GM19023 (cell line): Measurements from ENCODE around the gene XYLT1.

Experiments used
- ATAC-seq: cut with Tn5 transposase; IDR thresholded peaks from one replicate; pipeline ENCODE4 v1.9.1; 2021; ENCODE audit warnings: mild to moderate bottlenecking, moderate library complexity; ENCODE audit not compliant: unreplicated experiment

Gene XYLT1

DNA sequence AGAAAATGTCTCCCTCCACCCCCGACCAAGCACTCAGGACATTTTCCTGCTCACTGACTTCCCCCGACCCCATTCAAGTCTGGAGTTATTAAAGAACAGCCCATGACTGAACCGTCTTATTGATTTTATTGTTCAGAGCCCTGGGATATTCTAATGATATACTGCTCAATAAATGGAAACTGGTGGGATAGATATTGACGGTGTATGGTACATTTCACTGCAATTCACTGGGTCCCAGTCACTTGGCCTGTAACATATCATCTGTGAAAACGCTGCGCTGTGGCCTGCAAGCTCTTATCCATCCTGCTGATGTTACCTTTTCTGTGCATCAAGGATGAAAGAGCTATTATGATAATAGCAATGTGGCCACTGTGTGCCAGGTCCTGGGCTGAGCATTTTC lies 258.2 kb downstream of the XYLT1 start:
- ATAC-seq = no peak

DNA sequence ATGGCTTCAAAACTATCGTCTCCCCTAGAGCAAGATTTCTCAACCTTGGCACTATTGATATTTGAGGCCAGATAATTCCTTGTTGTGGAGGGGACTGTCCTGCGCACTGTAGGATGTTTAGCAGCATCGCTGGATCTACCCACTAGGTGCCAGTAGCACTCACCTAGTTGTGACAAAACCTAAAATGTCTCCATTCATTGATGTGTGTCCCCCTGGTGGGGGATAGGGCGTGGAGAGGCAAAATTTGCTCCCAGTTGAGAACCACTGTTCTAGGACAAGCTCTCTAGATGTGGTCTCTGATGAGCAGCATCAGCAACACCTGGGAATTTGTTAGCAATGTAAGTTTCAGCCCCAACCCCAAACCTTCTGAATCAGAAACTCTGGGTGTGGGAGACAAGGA lies 259.0 kb downstream of the XYLT1 start:
- no peak for ATAC-seq

DNA sequence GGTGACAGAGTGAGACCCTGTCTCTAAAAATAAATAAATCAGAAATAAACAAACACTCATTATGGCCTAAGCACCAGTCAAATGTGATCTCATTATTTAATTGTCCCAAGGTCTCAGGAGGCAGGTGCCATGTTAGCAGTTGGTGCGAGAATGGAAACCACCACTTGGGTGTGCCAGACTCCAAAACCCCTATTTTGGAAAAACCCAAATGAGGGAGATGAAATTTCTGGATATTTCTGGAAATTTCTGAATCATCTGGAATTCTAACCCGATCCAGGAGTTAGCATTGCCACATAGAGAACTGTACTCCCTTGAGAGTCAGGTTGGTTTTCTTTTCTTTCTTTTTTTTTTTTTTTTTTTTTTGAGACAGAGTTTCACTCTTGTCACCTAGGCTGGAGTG lies 264.0 kb downstream of the XYLT1 start:
- no peak for ATAC-seq

DNA sequence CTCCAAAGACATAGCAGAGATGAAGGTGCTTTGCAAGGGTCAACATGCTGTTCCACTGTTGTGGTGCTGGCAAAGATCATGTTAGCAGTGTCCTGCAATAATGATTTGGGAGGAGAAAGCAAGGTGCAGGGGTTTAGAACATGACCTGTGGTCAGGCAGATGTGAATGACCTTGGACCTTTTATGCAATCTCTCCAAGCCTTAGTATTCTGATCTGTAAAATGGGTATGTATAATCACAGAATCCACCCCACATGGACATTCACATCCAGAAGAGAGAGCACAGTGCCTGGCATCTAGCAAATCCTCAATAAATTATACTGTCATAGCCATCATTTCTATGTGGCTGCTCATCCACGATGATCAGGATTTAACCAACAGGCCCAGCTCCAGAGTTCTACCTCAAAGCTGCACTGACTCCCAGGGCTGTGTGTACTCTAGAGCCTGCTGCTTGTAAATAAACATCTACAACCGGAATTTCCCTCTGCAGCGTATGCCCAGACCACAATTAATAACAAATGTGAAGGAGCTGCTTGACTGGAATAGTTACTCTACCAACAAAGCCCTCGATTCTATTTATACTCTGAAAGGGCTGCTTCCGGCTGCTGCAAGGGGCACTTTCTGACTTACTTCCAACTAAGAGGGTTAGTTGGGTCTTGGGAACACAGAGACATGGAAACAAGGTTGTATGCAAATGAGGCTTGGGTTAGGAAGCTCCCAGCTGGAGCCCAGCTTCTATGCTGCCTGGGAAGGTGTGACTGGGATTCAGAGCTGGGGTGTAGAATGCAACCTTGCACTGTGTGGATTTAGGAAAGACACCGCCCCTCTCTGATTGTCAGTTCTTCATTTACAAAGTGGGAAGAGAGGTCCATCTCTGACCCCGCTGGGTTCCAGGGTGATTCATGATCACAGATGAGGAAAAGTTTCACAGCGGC lies 265.2 kb downstream of the XYLT1 start:
- no peak for ATAC-seq

DNA sequence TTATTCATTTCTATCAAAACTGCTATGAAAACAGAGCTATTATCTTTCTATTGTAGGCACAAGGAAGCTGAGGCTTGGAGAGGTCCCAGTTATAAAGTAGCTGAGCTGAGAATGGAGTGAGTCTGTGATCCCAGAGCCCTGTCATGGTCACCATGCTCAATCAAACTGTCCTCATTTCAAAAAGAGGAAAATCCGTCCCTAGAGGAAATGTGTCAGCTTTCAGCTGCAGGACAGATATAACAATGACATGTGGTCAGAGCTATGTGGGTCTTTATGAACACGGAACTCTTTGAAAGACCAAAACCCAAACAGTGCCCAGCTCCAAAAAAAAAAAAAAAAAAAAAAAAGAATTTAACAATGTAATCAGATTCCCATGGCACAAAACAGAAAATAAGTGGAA lies 266.1 kb downstream of the XYLT1 start:
- no peak for ATAC-seq

DNA sequence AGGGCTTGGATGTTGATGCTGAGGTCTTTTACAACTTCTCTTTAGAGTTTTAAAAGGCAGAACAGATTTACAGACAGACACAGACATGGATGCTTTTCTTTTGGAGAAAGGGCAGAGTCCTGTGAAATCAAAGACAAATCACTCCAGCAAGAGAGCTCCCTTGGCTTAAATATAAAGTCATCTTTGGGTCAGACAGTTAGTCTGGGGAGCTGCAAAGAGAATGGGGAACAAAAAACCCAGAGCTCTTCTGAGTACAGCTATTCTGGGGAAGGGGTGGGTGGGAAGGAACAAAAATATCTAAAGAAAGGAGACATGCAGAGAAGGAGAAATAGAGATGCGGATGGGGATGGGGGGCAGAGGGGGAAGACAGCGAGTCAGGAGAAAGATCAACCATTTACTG lies 266.6 kb downstream of the XYLT1 start:
- ATAC-seq = no peak

DNA sequence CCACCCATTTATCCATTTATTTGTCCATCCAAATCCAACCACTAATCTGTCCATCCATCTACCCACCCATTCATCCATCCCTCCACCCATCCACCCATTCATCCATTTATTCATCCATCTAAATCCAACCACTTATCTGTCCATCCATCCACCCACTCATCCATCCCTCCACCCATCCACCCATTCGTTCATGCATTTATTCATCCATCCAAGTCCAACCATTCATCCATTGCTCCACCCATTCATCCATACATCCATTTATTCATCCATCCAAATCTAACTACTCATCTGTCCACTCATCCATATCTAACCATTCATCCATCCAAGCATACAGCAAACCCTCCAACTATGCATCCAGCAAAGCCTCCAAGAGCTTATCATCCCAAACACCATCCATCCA lies 267.3 kb downstream of the XYLT1 start:
- no peak for ATAC-seq

DNA sequence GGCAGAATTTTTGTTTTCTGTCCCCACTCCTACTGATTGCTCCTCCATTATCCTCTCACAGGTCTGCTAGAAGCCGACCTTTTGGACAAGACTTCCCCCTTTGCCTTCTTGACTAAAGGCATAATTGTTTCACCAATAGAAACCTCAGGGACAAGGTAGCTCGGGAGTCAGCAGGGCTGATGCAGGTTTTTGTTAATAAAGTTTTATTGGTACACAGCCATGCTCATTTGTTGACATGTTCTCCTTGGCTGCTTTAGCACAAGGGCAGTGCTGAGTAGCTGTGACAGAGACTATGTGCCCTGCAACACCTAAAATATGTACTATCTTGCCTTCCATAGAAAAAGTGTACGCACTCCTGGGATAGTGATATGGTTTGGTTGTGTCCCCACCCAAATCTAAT lies 271.6 kb downstream of the XYLT1 start:
- no peak for ATAC-seq

DNA sequence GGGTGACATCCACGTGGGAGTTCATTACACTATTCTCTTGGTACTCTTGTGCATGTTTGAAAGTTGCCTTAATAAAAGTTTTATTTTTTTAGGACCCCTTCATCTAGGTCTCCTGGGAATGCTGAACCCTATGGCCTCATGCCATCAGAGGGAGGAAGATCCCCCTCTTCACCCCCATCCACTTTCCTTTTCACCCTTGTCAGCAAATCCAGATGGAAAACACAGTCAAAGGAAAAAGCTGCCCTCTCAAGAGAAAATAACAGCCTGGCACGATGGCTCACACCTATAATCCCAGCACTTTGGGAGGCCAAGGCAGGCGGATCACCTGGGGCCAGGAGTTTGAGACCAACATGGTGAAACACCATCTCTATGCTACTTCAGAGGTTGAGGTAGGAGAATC lies 274.2 kb downstream of the XYLT1 start:
- no peak for ATAC-seq

DNA sequence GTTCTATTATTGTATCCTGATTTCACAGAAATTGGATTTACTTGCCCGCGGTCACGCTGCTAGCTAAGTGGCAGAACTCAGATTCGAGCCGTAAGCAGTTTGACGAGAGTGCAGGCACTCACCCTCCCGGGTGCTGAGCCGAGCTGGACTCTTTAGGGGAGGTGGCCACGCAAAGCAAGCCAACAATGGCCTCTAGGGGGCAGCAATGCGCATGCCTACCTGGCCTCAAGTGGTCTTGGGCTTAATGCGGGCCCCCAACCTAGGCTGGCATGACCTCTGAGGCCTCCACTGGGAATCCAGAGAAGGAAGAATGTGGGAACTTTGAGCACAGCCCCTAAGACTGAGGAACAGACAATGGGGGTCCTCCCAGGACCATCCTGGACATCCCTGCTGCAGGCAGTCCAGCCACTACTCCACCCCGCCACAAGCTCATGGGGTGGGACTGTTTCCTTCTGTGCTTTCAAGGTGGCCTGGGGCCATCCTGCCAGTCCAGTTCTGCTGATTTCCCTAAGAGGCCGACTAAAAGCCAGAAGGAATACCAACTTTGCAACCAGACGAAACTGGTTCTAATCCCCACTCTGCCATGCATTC lies 276.5 kb downstream of the XYLT1 start:
- ATAC-seq = no peak

DNA sequence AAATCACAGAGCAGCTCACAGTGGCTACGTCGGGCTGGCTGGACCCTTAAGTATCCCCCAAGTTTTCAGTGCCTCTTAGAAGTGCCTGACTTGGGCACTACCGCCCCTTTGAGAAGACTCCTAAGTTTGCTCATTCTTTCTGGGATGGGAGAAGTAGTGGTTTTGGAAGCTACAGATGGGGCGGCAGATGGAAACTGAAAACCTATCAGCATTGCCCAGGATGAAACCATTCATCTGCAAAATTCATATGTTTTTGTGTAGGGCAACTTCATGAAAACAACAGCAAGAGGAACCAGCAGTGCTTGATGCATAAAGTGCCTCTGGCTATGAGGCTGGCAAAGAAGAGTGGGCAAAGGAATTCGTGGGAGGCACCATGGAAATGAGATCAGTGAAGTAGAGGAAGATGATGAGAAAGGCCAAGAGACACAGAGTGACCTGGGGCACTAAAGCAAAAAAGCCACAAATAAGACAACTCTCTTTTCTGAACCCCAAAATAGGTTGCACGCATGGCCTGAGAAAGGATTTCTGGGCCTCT lies 277.1 kb downstream of the XYLT1 start:
- no peak for ATAC-seq

DNA sequence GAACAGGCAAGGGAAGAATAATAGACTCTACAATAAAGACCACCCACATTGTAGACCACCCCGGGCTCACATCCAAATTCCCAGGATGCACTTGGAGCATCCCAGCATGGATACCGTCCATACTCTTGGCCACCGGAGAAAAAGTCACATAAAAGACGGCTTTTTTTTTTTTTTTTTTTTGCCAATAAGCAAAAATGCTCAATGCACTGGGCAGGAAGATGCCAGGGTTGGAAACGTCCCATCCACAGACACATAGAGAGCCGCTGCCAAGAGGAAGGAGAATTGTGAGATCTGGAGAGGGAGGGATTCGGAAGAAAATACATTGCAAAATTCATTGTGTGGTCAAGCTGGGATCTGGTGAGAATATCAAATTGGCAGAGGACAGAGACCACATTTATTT lies 286.7 kb downstream of the XYLT1 start:
- no peak for ATAC-seq

DNA sequence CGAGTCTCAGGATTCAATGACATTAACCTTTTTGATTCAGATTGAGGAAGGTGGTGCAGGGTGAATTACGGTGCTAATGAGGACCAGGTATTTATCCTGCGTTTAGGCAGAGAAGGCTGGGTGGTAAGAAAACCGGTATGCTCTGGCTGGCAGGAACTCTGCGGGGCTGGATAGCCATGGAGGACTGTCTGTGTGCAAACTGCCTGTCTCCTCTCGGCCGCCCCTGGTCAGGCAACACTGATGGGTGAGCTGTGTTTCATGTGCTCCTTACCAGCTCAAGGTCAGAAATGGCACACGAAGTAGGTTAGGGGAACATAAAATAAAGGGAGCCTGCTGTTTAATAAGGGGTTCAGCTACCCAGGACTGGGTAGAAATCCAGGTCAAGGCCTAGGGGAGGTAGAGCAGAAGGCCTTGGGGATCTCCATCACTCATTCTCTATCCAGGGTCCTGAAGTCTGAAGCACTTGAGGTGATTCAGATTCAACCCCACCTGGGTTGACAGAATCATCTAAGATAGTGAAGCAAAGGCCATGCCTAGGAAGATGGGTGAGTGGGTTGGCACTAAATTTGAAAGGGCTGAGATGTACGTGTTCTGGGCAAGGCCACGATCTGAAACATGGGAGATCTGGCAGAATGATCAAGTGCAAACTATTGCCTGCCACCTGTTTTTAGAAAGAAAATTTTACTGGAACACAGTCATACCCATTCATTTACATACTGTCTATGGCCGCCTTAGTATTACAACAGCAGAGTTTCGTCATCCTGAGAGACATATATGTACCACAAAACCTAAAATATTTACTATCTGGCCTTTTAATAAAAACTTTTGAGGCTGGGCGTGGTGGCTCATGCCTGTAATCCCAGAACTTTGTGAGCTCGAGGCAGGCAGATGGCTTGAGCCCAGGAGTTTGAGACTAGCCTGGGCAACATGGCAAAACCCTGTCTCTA lies 292.5 kb downstream of the XYLT1 start:
- ATAC-seq = no peak

DNA sequence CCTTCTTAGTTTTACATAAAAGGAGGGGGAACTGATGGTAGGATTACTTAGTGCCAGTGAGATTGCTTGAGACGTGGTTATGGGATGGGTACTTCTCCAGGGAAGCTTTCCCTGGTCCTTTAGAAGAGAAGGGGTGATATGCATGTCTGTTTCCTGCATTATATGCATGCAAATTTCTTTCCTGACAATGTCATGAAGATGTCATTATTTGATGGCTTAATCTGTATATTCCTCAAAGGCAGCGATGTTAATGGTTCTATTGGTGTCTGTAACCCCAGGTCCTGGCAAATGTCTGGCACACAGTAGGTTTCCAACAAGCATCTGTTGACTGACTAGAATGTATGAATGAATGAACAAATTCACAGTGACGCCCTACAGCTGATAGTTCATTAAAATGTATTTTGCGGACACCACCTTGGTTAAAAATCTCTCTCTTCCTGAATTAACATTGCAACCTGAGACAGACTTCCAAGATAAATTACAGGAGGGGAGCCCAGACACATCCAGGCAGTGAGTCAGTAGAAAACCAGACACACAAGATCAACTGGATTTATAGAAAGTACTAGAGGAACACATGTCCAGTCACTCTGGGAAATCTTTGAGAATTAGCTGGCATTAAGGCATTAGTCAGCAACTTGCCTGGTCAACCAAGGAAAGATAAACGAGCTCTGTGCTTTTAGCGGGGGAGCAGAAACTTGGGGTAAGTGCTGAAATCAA lies 293.4 kb downstream of the XYLT1 start:
- ATAC-seq = no peak

DNA sequence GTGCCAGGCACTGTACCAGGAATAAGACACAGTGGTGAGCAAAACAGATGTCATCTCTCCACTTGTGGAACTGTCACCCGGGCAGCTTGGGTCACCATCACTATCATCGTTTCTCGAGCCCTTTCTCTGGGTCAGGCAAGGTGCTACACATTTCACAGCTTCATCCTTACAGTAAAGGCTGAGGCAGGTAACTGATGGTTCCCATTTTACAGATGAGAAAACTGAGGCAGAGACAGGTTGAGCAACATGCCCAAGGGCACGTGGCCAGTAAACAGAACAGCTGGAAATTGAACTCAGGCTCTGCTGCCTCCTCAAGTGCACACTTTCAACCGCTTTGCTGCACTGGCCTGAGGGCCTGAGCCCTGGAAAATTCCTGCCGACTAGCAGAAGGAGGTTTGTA lies 294.6 kb downstream of the XYLT1 start:
- ATAC-seq = no peak

DNA sequence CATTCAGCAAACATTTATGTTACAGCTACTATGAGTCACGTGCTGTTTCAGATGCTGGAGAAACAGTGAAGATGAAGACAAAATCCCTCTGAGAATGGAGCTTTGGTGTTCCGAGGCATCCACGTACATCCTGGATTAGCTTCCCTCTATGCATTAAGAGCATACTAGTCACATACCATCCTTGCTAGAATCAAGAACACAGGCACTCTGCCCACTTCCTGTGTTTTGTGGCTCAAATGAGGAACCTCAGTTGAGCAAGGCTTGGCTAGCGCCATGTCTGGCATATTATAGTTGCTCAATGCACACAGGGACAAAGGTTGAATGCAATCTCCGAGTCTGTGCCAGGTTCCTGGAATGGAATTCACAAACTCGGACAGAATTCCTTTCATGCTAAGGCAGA lies 297.5 kb downstream of the XYLT1 start:
- no peak for ATAC-seq

DNA sequence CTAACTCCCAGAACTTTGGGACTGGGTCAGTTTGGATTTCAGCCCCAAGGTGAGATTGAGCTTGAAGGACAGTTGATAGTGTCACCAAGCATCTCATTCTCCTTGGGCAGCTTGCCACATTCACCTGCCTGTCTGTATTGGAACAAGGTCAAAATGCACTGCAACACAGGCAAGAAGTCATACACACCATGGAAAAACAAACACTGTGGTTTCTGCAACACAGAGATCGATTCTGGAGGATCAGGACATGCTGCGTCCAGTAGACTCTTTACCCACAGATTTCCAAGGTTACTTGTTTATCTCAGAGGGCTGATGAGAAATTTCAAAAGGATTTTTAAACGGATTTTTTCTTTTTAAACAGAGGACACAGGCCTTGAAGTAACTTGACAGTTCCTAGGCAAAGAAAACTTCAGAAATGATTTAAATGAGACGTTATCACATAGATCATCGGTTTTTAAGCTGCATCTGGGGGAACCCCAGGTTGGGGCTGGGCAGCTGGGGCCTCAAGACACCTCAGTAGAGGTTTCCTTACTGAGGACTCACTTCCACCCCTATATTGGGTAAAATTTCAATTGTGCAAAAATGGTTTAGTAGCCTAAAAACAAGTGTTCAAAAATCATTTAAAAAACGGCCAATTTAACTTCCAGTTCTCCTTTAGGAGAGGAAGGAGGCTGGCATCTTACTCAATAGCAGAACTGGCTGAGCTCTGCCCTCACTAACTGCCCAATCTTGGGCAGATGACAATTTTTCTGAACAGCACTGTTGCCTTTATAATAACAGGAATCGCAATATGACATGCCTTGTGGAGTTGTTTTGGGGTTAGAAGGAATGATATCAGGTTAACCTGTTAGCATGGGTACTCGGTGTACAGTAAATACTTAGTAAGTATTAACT lies 299.3 kb downstream of the XYLT1 start:
- no peak for ATAC-seq

DNA sequence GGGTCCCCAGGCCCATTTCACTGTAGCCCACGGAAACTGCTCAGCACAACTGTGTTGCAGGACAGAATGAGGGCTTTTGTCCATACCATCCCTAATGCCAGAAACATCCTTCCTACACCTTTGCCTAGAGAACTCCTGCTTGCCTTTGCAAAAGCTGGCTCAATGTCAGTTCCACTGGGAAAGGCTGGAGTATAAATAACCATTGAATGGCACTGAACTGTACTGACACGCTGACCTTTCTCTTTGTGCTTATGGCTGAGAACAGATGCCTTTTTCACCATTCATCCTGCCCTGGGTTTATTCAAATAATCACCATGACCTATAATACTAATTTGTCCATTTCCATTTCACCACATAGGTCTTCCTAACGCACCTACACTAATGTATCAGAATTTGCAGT lies 300.3 kb downstream of the XYLT1 start:
- no peak for ATAC-seq

DNA sequence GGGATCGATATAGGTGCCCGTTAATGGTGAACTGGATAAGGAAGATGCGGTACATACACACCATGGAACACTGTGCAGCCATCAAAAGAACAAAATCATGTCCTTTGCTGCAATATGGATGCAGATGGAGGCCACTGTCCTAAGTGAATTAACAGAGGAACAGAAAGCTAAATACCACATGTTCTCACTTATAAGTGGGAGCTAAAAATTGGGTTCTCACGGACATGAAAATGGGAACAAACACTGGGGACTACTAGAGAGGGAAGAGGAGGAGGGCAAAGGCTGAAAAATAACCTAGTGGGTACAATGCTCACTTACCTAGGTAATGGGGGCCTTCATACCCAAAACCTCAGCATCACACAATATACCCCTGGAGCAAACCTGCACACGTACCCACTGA lies 302.6 kb downstream of the XYLT1 start:
- ATAC-seq = no peak

DNA sequence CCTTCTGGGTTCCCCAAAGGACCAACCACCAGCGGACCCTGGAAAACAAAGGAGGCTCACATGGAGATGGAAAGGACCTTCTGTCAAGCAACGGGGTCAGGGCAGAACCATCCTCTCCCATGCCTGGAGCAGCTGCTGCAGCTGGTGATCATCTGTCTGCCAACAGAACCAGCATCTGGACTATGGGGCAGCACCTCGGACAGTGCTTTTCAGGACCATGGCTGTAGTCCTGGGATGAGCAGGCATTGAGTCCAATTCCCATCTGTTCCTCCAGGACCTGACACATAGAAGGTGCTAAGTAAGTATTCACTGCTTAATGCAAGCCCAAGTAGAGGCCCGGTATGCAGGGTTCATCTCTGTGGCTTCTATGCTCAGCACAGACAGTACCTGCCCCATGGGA lies 304.7 kb downstream of the XYLT1 start:
- no peak for ATAC-seq
